MM.1S (cell line): ENCODE results near the gene GJA5.

ENCODE experiments used
- DNase-seq: peaks from one replicate; pipeline ENCODE4 v3.0.0-alpha.2; 2015
- H2AFZ ChIP-seq: fragments of 300-600 bp; sonication (generic); 2 replicates; pipeline ENCODE4 v1.6.0; 2016; ENCODE audit warnings: antibody characterized with exemption, low read length
- H3F3A ChIP-seq: fragments of 300-600 bp; sonication (generic); 2 replicates; pipeline ENCODE4 v1.6.1; 2016; ENCODE audit warnings: mild to moderate bottlenecking, antibody characterized with exemption, low read length, moderate library complexity, mixed read lengths; ENCODE audit not compliant: insufficient read depth
- H3K27ac ChIP-seq: fragments of 300-600 bp; sonication (generic); 2 replicates; pipeline ENCODE4 v1.5.1; 2016; ENCODE audit warnings: mild to moderate bottlenecking, low read length
- H3K27me3 ChIP-seq: fragments of 300-600 bp; sonication (generic); replicated peaks from 2 replicates; pipeline ENCODE4 v1.6.0; 2016; ENCODE audit warnings: low read length; ENCODE audit not compliant: insufficient read depth
- H3K36me3 ChIP-seq: fragments of 300-600 bp; sonication (generic); replicated peaks from 2 replicates; pipeline ENCODE4 v1.6.1; 2016; ENCODE audit warnings: mild to moderate bottlenecking, low read length, mixed read lengths; ENCODE audit not compliant: insufficient read depth
- H3K4me1 ChIP-seq: fragments of 300-600 bp; sonication (generic); 2 replicates; pipeline ENCODE4 v1.6.1; 2016; ENCODE audit warnings: low read length, mixed read lengths
- H3K4me2 ChIP-seq: fragments of 300-600 bp; sonication (generic); 2 replicates; pipeline ENCODE4 v1.6.0; 2016; ENCODE audit warnings: low read depth, low read length
- H3K4me3 ChIP-seq: fragments of 300-600 bp; sonication (generic); 2 replicates; pipeline ENCODE4 v1.5.1; 2016; ENCODE audit warnings: low read length, mixed read lengths
- H3K79me2 ChIP-seq: fragments of 300-600 bp; sonication (generic); 2 replicates; pipeline ENCODE4 v1.6.1; 2016; ENCODE audit warnings: mixed run types, low read length, mixed read lengths
- H3K9ac ChIP-seq: fragments of 300-600 bp; sonication (generic); 2 replicates; pipeline ENCODE4 v1.6.1; 2016; ENCODE audit warnings: low read length, mixed read lengths
- H3K9me2 ChIP-seq: fragments of 300-600 bp; sonication (generic); replicated peaks from 2 replicates; pipeline ENCODE4 v1.6.1; 2016; ENCODE audit warnings: mild to moderate bottlenecking, low read length, mixed read lengths; ENCODE audit not compliant: insufficient read depth
- H3K9me3 ChIP-seq: fragments of 300-600 bp; sonication (generic); replicated peaks from 2 replicates; pipeline ENCODE4 v1.6.1; 2016; ENCODE audit warnings: mild to moderate bottlenecking, low read length, mixed read lengths; ENCODE audit not compliant: insufficient read depth
- H4K20me1 ChIP-seq: fragments of 300-600 bp; sonication (generic); 2 replicates; pipeline ENCODE4 v1.6.1; 2016; ENCODE audit warnings: mild to moderate bottlenecking, low read length, moderate library complexity, mixed read lengths; ENCODE audit not compliant: insufficient read depth
- EZH2 ChIP-seq: fragments of 300-600 bp; sonication (generic); optimal IDR thresholded peaks from 2 replicates; pipeline ENCODE3; 2017; ENCODE audit warnings: low read depth, mild to moderate bottlenecking, antibody characterized with exemption, low read length, mixed read lengths
- EZH2phosphoT487 ChIP-seq: fragments of 300-600 bp; sonication (generic); IDR thresholded peaks from 2 replicates; pipeline ENCODE4 v1.6.1; 2018; ENCODE audit warnings: antibody characterized with exemption, low read length
- TF ChIP-seq, protein P1 (sequence below): fragments of 300-600 bp; sonication (generic); IDR thresholded peaks from 2 replicates; pipeline ENCODE4 v1.5.1; 2016; ENCODE audit warnings: antibody characterized with exemption, low read length, mixed read lengths

Gene GJA5

DNA sequence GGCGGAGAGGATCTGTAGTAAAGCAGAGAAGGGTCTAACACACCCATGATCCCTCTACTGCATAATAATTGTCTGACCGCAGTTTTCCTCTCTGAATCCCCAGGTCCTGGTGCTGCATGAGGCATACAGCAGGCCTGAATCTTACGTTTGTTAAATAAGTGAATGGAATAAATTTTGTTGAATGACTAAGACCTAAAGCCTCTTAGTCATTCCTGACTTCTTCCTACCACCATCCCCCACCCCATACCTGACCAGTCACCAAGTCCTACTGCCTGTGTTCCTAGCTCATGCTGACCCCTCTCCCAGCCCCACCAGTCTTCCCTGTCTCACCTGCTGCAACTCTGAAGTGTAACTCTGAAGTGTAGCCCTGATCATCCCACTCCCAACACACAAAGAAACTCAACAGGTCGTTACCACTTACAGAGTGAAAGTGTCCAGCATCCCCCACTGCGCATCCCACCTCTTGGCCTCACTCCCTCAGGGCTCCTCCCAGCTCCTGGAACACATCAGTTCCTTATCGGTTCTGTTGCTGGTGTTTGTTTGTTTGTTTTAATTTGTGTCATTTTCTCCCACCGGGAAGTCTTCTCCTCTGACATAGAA lies 9.7 kb downstream of the GJA5 start:
- no peak for DNase-seq
- Histone ChIP-seq H3K9me2 (no peaks in the 10 kb centered on the region), H3K9me3 (no peaks in the 10 kb centered on the region), H3K4me1 (no peaks in the 10 kb centered on the region), H3K27me3 (no peaks in the 10 kb centered on the region), H3K36me3 (no peaks in the 10 kb centered on the region), H2AFZ (no peak overlapping the region), H3K4me2 (no peak overlapping the region), H3K27ac (no peak overlapping the region), H4K20me1 (no peaks in the 10 kb centered on the region), H3K79me2 (no peaks in the 10 kb centered on the region), H3K9ac (no peak overlapping the region), H3F3A (no peaks in the 10 kb centered on the region), H3K4me3 (no peak overlapping the region)
- TF ChIP-seq, protein P1, sequence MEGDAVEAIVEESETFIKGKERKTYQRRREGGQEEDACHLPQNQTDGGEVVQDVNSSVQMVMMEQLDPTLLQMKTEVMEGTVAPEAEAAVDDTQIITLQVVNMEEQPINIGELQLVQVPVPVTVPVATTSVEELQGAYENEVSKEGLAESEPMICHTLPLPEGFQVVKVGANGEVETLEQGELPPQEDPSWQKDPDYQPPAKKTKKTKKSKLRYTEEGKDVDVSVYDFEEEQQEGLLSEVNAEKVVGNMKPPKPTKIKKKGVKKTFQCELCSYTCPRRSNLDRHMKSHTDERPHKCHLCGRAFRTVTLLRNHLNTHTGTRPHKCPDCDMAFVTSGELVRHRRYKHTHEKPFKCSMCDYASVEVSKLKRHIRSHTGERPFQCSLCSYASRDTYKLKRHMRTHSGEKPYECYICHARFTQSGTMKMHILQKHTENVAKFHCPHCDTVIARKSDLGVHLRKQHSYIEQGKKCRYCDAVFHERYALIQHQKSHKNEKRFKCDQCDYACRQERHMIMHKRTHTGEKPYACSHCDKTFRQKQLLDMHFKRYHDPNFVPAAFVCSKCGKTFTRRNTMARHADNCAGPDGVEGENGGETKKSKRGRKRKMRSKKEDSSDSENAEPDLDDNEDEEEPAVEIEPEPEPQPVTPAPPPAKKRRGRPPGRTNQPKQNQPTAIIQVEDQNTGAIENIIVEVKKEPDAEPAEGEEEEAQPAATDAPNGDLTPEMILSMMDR, result no peak
- TF ChIP-seq EZH2phosphoT487, result no peak
- no peak for TF ChIP-seq EZH2

DNA sequence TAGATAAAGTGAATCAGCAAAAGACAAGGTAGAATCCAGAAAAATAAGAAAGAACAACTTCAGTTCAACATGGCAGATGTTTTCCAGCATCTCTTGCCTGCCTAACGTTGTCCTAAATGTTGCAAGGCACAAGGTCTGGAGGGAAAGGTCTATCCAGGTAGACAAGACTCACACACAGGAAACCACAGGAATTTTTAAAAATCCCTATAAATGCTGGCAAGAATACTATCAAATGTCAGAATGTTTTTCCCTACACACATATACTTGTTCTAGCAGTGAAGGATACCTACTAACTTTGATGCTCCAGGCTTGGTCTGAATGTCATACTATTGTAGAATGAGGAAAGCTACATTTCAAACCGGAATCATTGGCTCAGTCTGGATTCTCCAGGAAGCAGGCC lies 10.6 kb downstream of the GJA5 start:
- Histone ChIP-seq H3K4me1 (no peaks in the 10 kb centered on the region), H3K4me2 (no peak overlapping the region), H3K9ac (no peak overlapping the region)

DNA sequence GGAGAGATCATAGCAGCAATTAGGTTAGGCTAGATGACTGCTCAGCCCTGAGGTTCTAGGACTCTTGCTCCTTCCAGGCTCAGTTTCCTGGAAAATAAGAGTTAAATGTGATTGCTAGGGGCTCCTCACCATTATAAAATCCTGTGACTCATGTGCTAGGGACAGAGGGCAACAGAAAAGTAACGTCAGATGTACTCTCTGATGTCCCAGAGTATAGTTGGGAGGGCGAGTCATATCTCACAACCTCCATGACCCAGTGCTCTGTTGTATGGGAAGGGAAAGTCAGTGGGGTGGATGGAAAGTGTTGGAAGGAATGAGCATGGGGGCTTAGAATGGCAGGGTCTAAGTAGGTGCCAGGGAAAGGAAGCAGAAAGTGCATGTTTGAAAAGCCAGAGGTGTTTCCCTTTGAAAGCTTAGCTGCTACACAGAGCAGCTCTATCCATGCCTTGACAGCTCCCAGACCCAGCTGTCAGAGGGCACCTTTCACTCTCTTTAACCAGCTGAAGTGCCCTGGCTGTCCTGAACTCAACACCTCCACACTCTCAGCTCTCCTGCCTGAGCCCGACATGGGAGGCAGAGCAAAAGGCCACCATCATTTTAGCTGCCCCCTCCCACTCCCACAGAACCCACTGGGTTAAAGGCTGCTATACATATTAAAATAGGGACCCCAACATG lies 11.6 kb downstream of the GJA5 start:
- no peaks in the 10 kb centered on the region for H3K9me3 ChIP-seq
- H4K20me1 ChIP-seq, result no peaks in the 10 kb centered on the region
- no peak for DNase-seq
- H3K4me3 ChIP-seq, result no peak overlapping the region
- H3K4me1 ChIP-seq, result no peaks in the 10 kb centered on the region
- H3F3A ChIP-seq, result no peaks in the 10 kb centered on the region
- H3K9me2 ChIP-seq, result no peaks in the 10 kb centered on the region
- H3K79me2 ChIP-seq, result no peaks in the 10 kb centered on the region
- H3K27me3 ChIP-seq, result no peaks in the 10 kb centered on the region
- H3K4me2 ChIP-seq, result no peak overlapping the region
- TF ChIP-seq, protein P1, result no peak
- TF ChIP-seq EZH2phosphoT487 (no peak), EZH2 (no peak)
- H3K27ac ChIP-seq, result no peak overlapping the region
- H3K9ac ChIP-seq, result no peak overlapping the region
- H2AFZ ChIP-seq, result no peak overlapping the region
- no peaks in the 10 kb centered on the region for H3K36me3 ChIP-seq

More for the DNA sequence above, 10.6 kb downstream of the GJA5 start:
- Histone ChIP-seq H2AFZ (no peak overlapping the region), H3K27me3 (no peaks in the 10 kb centered on the region), H3K4me3 (no peak overlapping the region), H3K36me3 (no peaks in the 10 kb centered on the region), H3K27ac (no peak overlapping the region), H3F3A (no peaks in the 10 kb centered on the region), H4K20me1 (no peaks in the 10 kb centered on the region), H3K9me2 (no peaks in the 10 kb centered on the region), H3K9me3 (no peaks in the 10 kb centered on the region), H3K79me2 (no peaks in the 10 kb centered on the region)
- no peak for DNase-seq
- TF ChIP-seq EZH2phosphoT487 (no peak), EZH2 (no peak)
- TF ChIP-seq, protein P1, result no peak
